OCI-LY7 (cell line): ENCODE data around the gene LCAT.

ENCODE experiments used
- CTCF ChIP-seq: fragments of 200-600 bp; sonication (generic); conservative IDR thresholded peaks from 2 replicates; pipeline ENCODE4 v1.5.1; 2014; ENCODE audit warnings: mild to moderate bottlenecking, antibody characterized with exemption, low read length, moderate library complexity, mixed read lengths
- EZH2phosphoT487 ChIP-seq: fragments of 200-600 bp; sonication (generic); IDR thresholded peaks from 2 replicates; pipeline ENCODE4 v1.6.1; 2018; ENCODE audit warnings: low read depth, borderline replicate concordance, mild to moderate bottlenecking, mixed run types, antibody characterized with exemption, low read length, moderate library complexity, mixed read lengths

GRCh38 chr16:67961551-67961957 is 17.6 kb upstream of the LCAT start:
- TF ChIP-seq CTCF: no peak
- no peak for TF ChIP-seq EZH2phosphoT487
